Colonic mucosa (tissue), 4 donors: Measurements from ENCODE around the gene IGF2. TPM values are rescaled to one million over a fixed set of nuclear protein-coding genes. Genes with fewer than 3 reads are reported as not detected.
A peak's percentile ranks its signal among the peaks of the same experiment; 100 is the strongest.

Source experiments
- DNase-seq: peaks from one replicate; pipeline ENCODE4 v3.0.0-alpha.2; 2020
- H3K27ac ChIP-seq: fragments of 200-600 bp; one replicate; pipeline ENCODE4 v1.8.0; 2021
- H3K27me3 ChIP-seq: fragments of 200-600 bp; one replicate; pipeline ENCODE4 v1.8.0; 2021
- H3K36me3 ChIP-seq: fragments of 200-600 bp; one replicate; pipeline ENCODE4 v1.8.0; 2021
- H3K4me1 ChIP-seq: fragments of 200-600 bp; one replicate; pipeline ENCODE4 v1.8.0; 2021; ENCODE audit warnings: mild to moderate bottlenecking
- H3K4me3 ChIP-seq: fragments of 200-600 bp; one replicate; pipeline ENCODE4 v1.8.0; 2021
- H3K9ac ChIP-seq, 2 donors: one replicate each; pipeline ENCODE4 v1.7.0; 2013; ENCODE audit warnings: control low read depth in 2 of 2, low read depth in 2 of 2, low read length in 2 of 2
- H3K9me3 ChIP-seq: fragments of 200-600 bp; one replicate; pipeline ENCODE4 v1.8.0; 2021
- intact Hi-C: fragments of 100-400 bp; cut with DNase I; formaldehyde crosslinking; loops from one replicate; pipeline ENCODE4 v1.14.1; 2022
- total RNA-seq, 2 donors: library from RNA; stranded (reverse); fragmentation: NEBNext Ultra II Directional in 1 of 2; extraction: Animal tissue kit (Norgen Biotek cat#: 25700) in 1 of 2; gene quantifications; one replicate each; pipeline ENCODE4 v1.2.1, GENCODE V29; 2021
- TF ChIP-seq, protein P1 (sequence below): fragments of 200-600 bp; IDR thresholded peaks from one replicate; pipeline ENCODE4 v1.8.0; 2022; ENCODE audit warnings: antibody characterized with exemption, mild to moderate bottlenecking
- donor health status: healthy.
- donor health status: DM: no; HTN: no; CAD: no.
- donor health status: DM: no; HTN: no; CAD: no.

IGF2 gene
- total RNA-seq, 2 donors from 2014 or later = 4.1 to 9.2 TPM

DNA sequence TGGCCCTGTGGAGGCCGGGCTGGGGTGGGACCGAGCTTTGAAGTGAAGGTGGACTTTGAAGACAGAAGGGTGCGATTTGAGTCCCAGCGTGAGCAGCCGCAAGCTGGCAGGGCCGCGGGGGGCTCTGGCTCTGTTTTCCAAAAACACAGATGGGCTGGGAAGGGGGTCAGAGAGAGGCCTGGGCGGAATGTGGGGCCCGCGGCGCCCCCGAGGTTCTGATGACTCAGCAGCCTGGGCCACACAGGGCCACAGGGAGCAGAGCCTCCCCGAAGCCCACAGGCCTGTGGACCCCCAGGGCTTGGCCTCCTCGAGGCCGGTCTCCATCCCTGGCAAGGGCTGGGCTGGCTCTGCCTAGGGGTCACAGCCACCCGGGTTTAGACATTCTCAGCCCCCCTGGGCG, 15.7 kb upstream of the IGF2 start:
- intact Hi-C loops = loop anchor here (5.0 kb wide), 4 partner anchors 273 to 503 kb away; partner anchors contain the start of gene TNNI2
- Histone ChIP-seq H3K4me3 (no peak overlapping the region), H3K27ac (no peak overlapping the region), H3K4me1 (no peaks in the 10 kb centered on the region), H3K9ac (no peak overlapping the region), H3K27me3 (peaks cover 8% of the 10 kb centered on the region), H3K9me3 (no peaks in the 10 kb centered on the region), H3K36me3 (no peaks in the 10 kb centered on the region)
- TF ChIP-seq, protein P1, sequence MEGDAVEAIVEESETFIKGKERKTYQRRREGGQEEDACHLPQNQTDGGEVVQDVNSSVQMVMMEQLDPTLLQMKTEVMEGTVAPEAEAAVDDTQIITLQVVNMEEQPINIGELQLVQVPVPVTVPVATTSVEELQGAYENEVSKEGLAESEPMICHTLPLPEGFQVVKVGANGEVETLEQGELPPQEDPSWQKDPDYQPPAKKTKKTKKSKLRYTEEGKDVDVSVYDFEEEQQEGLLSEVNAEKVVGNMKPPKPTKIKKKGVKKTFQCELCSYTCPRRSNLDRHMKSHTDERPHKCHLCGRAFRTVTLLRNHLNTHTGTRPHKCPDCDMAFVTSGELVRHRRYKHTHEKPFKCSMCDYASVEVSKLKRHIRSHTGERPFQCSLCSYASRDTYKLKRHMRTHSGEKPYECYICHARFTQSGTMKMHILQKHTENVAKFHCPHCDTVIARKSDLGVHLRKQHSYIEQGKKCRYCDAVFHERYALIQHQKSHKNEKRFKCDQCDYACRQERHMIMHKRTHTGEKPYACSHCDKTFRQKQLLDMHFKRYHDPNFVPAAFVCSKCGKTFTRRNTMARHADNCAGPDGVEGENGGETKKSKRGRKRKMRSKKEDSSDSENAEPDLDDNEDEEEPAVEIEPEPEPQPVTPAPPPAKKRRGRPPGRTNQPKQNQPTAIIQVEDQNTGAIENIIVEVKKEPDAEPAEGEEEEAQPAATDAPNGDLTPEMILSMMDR = no peak
- DNase-seq = no peak

- H3K4me3 ChIP-seq = no peak overlapping the region
- H3K9me3 ChIP-seq = no peaks in the 10 kb centered on the region
- peaks cover 8% of the 10 kb centered on the region for H3K27me3 ChIP-seq
- TF ChIP-seq, protein P1 = no peak
- H3K27ac ChIP-seq = no peak overlapping the region
- H3K36me3 ChIP-seq = no peaks in the 10 kb centered on the region
- no peaks in the 10 kb centered on the region for H3K4me1 ChIP-seq
- DNase-seq = no peak
- H3K9ac ChIP-seq = no peak overlapping the region
- intact Hi-C loops = loop anchor here (5.0 kb wide), 4 partner anchors 272 to 502 kb away; partner anchors contain the start of gene TNNI2
Observed at GRCh38 chr11:2154195-2154585, 15.0 kb upstream of the IGF2 start.

DNA sequence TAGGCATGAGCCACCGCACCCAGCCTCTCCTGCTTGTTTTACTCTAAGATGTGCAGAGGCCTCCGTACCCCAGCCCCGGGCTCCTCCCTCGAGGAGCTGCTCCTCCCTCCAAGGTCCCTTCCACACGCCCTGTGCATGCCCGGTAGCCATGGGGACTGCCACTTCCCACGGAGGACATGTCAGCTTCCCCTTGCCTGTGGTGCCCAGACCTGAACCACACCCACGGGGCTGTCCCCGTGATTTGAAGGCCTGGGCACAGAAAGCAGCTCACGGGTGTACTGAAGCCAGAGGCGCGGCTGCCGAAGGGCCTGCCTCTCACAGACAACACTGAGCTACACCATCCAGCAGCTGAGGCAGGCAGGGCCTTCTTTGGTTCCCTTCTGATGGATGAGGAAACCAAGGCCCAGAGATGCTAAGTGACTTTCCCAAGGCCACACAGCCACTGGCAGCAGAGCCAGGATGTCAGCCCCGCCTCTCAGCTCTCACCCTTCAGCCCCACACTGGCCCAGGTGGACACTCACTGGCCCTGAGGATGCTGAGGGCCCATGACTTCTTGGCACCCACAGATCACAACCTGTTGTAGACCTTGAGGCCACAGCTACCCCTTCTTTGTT, 14.5 kb upstream of the IGF2 start:
- Histone ChIP-seq H3K4me1 (no peaks in the 10 kb centered on the region), H3K27ac (no peak overlapping the region), H3K9ac (no peak overlapping the region), H3K36me3 (no peaks in the 10 kb centered on the region), H3K9me3 (no peaks in the 10 kb centered on the region), H3K27me3 (peaks cover 8% of the 10 kb centered on the region), H3K4me3 (no peak overlapping the region)
- intact Hi-C loops = loop anchor here (5.0 kb wide), 4 partner anchors 271 to 501 kb away; partner anchors contain the start of gene TNNI2
- TF ChIP-seq, protein P1 = no peak
- no peak for DNase-seq

GRCh38 chr11:2151500-2152257, 12.5 kb upstream of the IGF2 start:
- H3K27me3 ChIP-seq = peaks cover 15% of the 10 kb centered on the region
- no peaks in the 10 kb centered on the region for H3K36me3 ChIP-seq
- TF ChIP-seq, protein P1 = peak; percentile 66
- no peaks in the 10 kb centered on the region for H3K4me1 ChIP-seq
- no peaks in the 10 kb centered on the region for H3K9me3 ChIP-seq
- intact Hi-C loops = loop anchor here (5.0 kb wide), 4 partner anchors 269 to 499 kb away; partner anchors contain the start of gene TNNI2
- no peak overlapping the region for H3K4me3 ChIP-seq
- no peak overlapping the region for H3K9ac ChIP-seq
- no peak overlapping the region for H3K27ac ChIP-seq
- DNase-seq = peak; percentile 83

GRCh38 chr11:2149864-2150847, 11.0 kb upstream of the IGF2 start:
- Histone ChIP-seq H3K27ac (no peak overlapping the region), H3K27me3 (peaks cover 25% of the 10 kb centered on the region), H3K9me3 (no peaks in the 10 kb centered on the region), H3K36me3 (no peaks in the 10 kb centered on the region), H3K4me1 (no peaks in the 10 kb centered on the region), H3K4me3 (no peak overlapping the region), H3K9ac (no peak overlapping the region)
- DNase-seq = no peak
- TF ChIP-seq, protein P1 = no peak
- intact Hi-C loops = loop anchor here (5.0 kb wide), 4 partner anchors 268 to 498 kb away; partner anchors contain the start of gene TNNI2
